H1 (cell line): ENCODE measurements around the gene ITIH4.

Experiments
- CTCF ChIP-seq, 3 experiments: IDR thresholded peaks; 1 replicate in 2 of 3; 2 replicates in 1 of 3; pipeline versions ENCODE4 v1.5.1 to v1.6.1; 2011; ENCODE audit warnings: low read length in 3 of 3, mild to moderate bottlenecking in 3 of 3, inconsistent platforms in 2 of 3, low read depth in 1 of 3, moderate library complexity in 1 of 3; ENCODE audit not compliant: insufficient read depth in 1 of 3; ENCODE audit errors: control extremely low read depth in 1 of 3
- EZH2 ChIP-seq: fragments of 200-600 bp; sonication (generic); IDR thresholded peaks from 2 replicates; pipeline ENCODE4 v1.7.1; 2012; ENCODE audit warnings: low read depth, mild to moderate bottlenecking, moderate library complexity, low read length, inconsistent platforms; ENCODE audit not compliant: severe bottlenecking
- JUN ChIP-seq: IDR thresholded peaks from 2 replicates; pipeline ENCODE4 v1.6.1; 2011; ENCODE audit warnings: low read depth, mild to moderate bottlenecking, improper control_type of control experiment, low read length
- MAX ChIP-seq: IDR thresholded peaks from 2 replicates; pipeline ENCODE4 v1.6.1; 2012; ENCODE audit warnings: inconsistent platforms
- NANOG ChIP-seq: IDR thresholded peaks from 2 replicates; pipeline ENCODE4 v1.6.1; 2011; ENCODE audit warnings: low read length, low read depth, mild to moderate bottlenecking, inconsistent platforms; ENCODE audit not compliant: insufficient read depth, poor library complexity, severe bottlenecking
- SAP30 ChIP-seq: fragments of 300-600 bp; sonication (generic); IDR thresholded peaks from 2 replicates; pipeline ENCODE4 v1.7.1; 2012; ENCODE audit warnings: low read length, moderate library complexity, mild to moderate bottlenecking, inconsistent platforms; ENCODE audit not compliant: insufficient read depth, insufficient replicate concordance
- SIN3A ChIP-seq, 2 experiments: IDR thresholded peaks in 1 of 2; conservative IDR thresholded peaks in 1 of 2; 2 replicates each; pipeline ENCODE4 v1.6.1; 2011 to 2012; ENCODE audit warnings: low read length in 2 of 2, improper control_type of control experiment in 1 of 2, low read depth in 1 of 2, mild to moderate bottlenecking in 1 of 2
- USF2 ChIP-seq: IDR thresholded peaks from 2 replicates; pipeline ENCODE4 v1.6.1; 2011; ENCODE audit warnings: low read length, improper control_type of control experiment
- TF ChIP-seq, protein P1 (sequence below): IDR thresholded peaks from 2 replicates; pipeline ENCODE4 v1.6.1; 2011; ENCODE audit warnings: low read depth, mild to moderate bottlenecking, low read length; ENCODE audit not compliant: insufficient read depth
- TF ChIP-seq, protein P2 (sequence below): IDR thresholded peaks from 2 replicates; pipeline ENCODE4 v1.6.1; 2012; ENCODE audit warnings: low read length, inconsistent platforms

DNA sequence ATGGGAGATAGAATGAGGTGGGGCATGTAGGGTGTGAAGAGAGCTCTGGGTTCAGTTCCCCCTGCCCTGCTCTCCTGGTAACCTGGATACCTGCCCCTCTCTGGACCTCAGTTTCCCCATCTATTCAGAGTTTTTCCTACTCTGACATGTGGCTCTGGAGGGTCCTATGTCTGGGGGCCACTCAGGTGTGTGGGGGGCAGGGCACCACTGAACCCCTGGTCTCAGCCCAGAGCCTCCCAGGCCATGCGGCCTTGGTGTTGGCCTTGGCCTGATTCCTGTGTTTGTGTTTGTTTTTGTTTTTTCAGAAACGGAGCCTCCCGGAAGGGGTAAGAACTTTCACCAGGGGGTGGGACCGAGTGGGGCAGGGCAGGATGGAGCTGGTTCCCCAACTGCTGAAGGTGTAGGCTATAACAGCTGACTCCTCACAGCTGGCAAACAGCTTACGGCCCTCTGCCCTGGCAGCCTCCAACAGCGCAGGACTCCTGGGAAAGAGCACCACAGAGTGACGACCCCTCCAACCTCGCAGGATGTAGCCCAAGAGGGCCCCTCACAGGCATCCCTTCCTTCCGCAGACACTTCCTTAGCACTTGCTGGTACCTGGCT lies 35.1 kb downstream of the ITIH4 start:
- TF ChIP-seq CTCF (IDR thresholded peaks at IDR 0.05; ENCODE audit: control extremely low read depth in 1 of 3, insufficient read depth in 1 of 3, low read depth in 1 of 3, low read length in 3 of 3) (no peak), SAP30 (no peak), NANOG (no peak), MAX (no peak), EZH2 (no peak), USF2 (no peak), SIN3A (conservative IDR thresholded peaks at IDR 0.05 in 1 of 2, IDR thresholded peaks at IDR 0.05 in 1 of 2; ENCODE audit: low read depth in 1 of 2, low read length in 2 of 2) (no peak), JUN (no peak)
- TF ChIP-seq, protein P1, sequence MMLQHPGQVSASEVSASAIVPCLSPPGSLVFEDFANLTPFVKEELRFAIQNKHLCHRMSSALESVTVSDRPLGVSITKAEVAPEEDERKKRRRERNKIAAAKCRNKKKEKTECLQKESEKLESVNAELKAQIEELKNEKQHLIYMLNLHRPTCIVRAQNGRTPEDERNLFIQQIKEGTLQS, result no peak
- TF ChIP-seq, protein P2, sequence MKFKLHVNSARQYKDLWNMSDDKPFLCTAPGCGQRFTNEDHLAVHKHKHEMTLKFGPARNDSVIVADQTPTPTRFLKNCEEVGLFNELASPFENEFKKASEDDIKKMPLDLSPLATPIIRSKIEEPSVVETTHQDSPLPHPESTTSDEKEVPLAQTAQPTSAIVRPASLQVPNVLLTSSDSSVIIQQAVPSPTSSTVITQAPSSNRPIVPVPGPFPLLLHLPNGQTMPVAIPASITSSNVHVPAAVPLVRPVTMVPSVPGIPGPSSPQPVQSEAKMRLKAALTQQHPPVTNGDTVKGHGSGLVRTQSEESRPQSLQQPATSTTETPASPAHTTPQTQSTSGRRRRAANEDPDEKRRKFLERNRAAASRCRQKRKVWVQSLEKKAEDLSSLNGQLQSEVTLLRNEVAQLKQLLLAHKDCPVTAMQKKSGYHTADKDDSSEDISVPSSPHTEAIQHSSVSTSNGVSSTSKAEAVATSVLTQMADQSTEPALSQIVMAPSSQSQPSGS, result no peak
